ENCODE results near the gene HYAL2.

The HYAL2 gene

GRCh38 chr3:50325497-50326181, 3.1 kb upstream of the HYAL2 start:
- no peak for TF ChIP-seq CTCF (conservative IDR thresholded peaks at IDR 0.05; ENCODE audit: low read depth, low read length)
- H3K79me2 ChIP-seq (ENCODE audit: insufficient read depth, low read depth): peaks cover 8% of the 10 kb centered on the region; the same call in 1 of the 2 replicates
- no peak overlapping the region for H3K9ac ChIP-seq
- H4K20me1 ChIP-seq (ENCODE audit: insufficient read depth): no peaks in the 10 kb centered on the region
- no peaks in the 10 kb centered on the region for H3K27me3 ChIP-seq (ENCODE audit: insufficient read depth, low read depth)
- no peaks in the 10 kb centered on the region for H3K36me3 ChIP-seq (ENCODE audit: insufficient read depth)
- H3K4me3 ChIP-seq (IDR thresholded peaks at IDR 0.05; ENCODE audit: insufficient read depth, low read depth, low read length): no peak overlapping the region
- H3K4me2 ChIP-seq: no peak overlapping the region
- H2AFZ ChIP-seq (ENCODE audit: low read depth): no peak overlapping the region
- H3K27ac ChIP-seq: no peak overlapping the region
- H3K4me1 ChIP-seq (ENCODE audit: low read depth, poor library complexity, severe bottlenecking): peaks cover 4% of the 10 kb centered on the region

GRCh38 chr3:50325113-50325480, 2.6 kb upstream of the HYAL2 start:
- TF ChIP-seq CTCF (conservative IDR thresholded peaks at IDR 0.05; ENCODE audit: low read depth, low read length): no peak
- Histone ChIP-seq H3K79me2 (ENCODE audit: insufficient read depth, low read depth) (peaks cover 8% of the 10 kb centered on the region; the same call in 1 of the 2 replicates), H3K4me3 (IDR thresholded peaks at IDR 0.05; ENCODE audit: insufficient read depth, low read depth, low read length) (no peak overlapping the region), H3K36me3 (ENCODE audit: insufficient read depth) (no peaks in the 10 kb centered on the region), H3K4me1 (ENCODE audit: low read depth, poor library complexity, severe bottlenecking) (peaks cover 4% of the 10 kb centered on the region), H3K27me3 (ENCODE audit: insufficient read depth, low read depth) (no peaks in the 10 kb centered on the region), H3K4me2 (no peak overlapping the region), H2AFZ (ENCODE audit: low read depth) (no peak overlapping the region), H3K9ac (no peak overlapping the region), H4K20me1 (ENCODE audit: insufficient read depth) (no peaks in the 10 kb centered on the region), H3K27ac (no peak overlapping the region)

- Histone ChIP-seq H3K4me1 (ENCODE audit: low read depth, poor library complexity, severe bottlenecking) (peaks cover 4% of the 10 kb centered on the region), H3K27ac (no peak overlapping the region), H3K27me3 (ENCODE audit: insufficient read depth, low read depth) (no peaks in the 10 kb centered on the region), H3K9ac (no peak overlapping the region), H2AFZ (ENCODE audit: low read depth) (no peak overlapping the region), H3K4me2 (no peak overlapping the region), H3K4me3 (IDR thresholded peaks at IDR 0.05; ENCODE audit: insufficient read depth, low read depth, low read length) (no peak overlapping the region), H3K79me2 (ENCODE audit: insufficient read depth, low read depth) (peaks cover 8% of the 10 kb centered on the region; the same call in 1 of the 2 replicates), H4K20me1 (ENCODE audit: insufficient read depth) (no peaks in the 10 kb centered on the region), H3K36me3 (ENCODE audit: insufficient read depth) (no peaks in the 10 kb centered on the region)
- peak; percentile 71 for TF ChIP-seq CTCF (conservative IDR thresholded peaks at IDR 0.05; ENCODE audit: low read depth, low read length)
Observed at GRCh38 chr3:50324351-50325112, 2.0 kb upstream of the HYAL2 start.

GRCh38 chr3:50323614-50324199, 1.2 kb upstream of the HYAL2 start:
- TF ChIP-seq CTCF (conservative IDR thresholded peaks at IDR 0.05; ENCODE audit: low read depth, low read length): no peak
- H3K27me3 ChIP-seq (ENCODE audit: insufficient read depth, low read depth): no peaks in the 10 kb centered on the region
- H3K27ac ChIP-seq: no peak overlapping the region
- H4K20me1 ChIP-seq (ENCODE audit: insufficient read depth): no peaks in the 10 kb centered on the region
- peaks cover 4% of the 10 kb centered on the region for H3K4me1 ChIP-seq (ENCODE audit: low read depth, poor library complexity, severe bottlenecking)
- H3K4me2 ChIP-seq: no peak overlapping the region
- H3K36me3 ChIP-seq (ENCODE audit: insufficient read depth): no peaks in the 10 kb centered on the region
- no peak overlapping the region for H2AFZ ChIP-seq (ENCODE audit: low read depth)
- H3K79me2 ChIP-seq (ENCODE audit: insufficient read depth, low read depth): peaks cover 8% of the 10 kb centered on the region; the same call in 1 of the 2 replicates
- H3K4me3 ChIP-seq (IDR thresholded peaks at IDR 0.05; ENCODE audit: insufficient read depth, low read depth, low read length): no peak overlapping the region
- no peak overlapping the region for H3K9ac ChIP-seq
